HG03457 (cell line): ENCODE measurements around the gene PTPRD.
"Not testable (repeated sequence)": the region's sequence is repeated elsewhere in the genome, so short reads cannot be mapped to it uniquely, and the experiment has no call there.

Source experiments
- ATAC-seq: cut with Tn5 transposase; IDR thresholded peaks from one replicate; pipeline ENCODE4 v1.9.1; 2021; ENCODE audit warnings: moderate number of reproducible peaks; ENCODE audit not compliant: unreplicated experiment

PTPRD gene

GRCh38 chr9:9392755-9393154, 1220.0 kb downstream of the PTPRD start:
- ATAC-seq = no peak

GRCh38 chr9:9389904-9390303, 1222.9 kb downstream of the PTPRD start:
- ATAC-seq = no peak

GRCh38 chr9:9387511-9388115, 1225.2 kb downstream of the PTPRD start:
- ATAC-seq = no peak

- no peak for ATAC-seq
Measured at GRCh38 chr9:9362332-9362731, 1250.5 kb downstream of the PTPRD start.

GRCh38 chr9:9352877-9353481, 1259.8 kb downstream of the PTPRD start:
- ATAC-seq = no peak

- no peak for ATAC-seq
Measured at GRCh38 chr9:9341203-9341602, 1271.6 kb downstream of the PTPRD start.

GRCh38 chr9:9337129-9337528, 1275.7 kb downstream of the PTPRD start:
- no peak for ATAC-seq

GRCh38 chr9:9326749-9327148, 1286.1 kb downstream of the PTPRD start:
- no peak for ATAC-seq

- ATAC-seq = no peak
Measured at GRCh38 chr9:9319007-9319406, 1293.8 kb downstream of the PTPRD start.

- ATAC-seq = not testable (repeated sequence)
Measured at GRCh38 chr9:9310743-9311142, 1302.1 kb downstream of the PTPRD start.

GRCh38 chr9:9305600-9305999, 1307.2 kb downstream of the PTPRD start:
- ATAC-seq = no peak

GRCh38 chr9:9299134-9299533, 1313.7 kb downstream of the PTPRD start:
- ATAC-seq = no peak

GRCh38 chr9:9286001-9286400, 1326.8 kb downstream of the PTPRD start:
- ATAC-seq = no peak

- ATAC-seq = no peak
Measured at GRCh38 chr9:9284201-9284600, 1328.6 kb downstream of the PTPRD start.

- no peak for ATAC-seq
Measured at GRCh38 chr9:9283159-9283986, 1329.4 kb downstream of the PTPRD start.

GRCh38 chr9:9275601-9276000, 1337.2 kb downstream of the PTPRD start:
- ATAC-seq = no peak

GRCh38 chr9:9257999-9258498, 1354.8 kb downstream of the PTPRD start:
- ATAC-seq = no peak

GRCh38 chr9:9246726-9247125, 1366.1 kb downstream of the PTPRD start:
- ATAC-seq = no peak

- no peak for ATAC-seq
Measured at GRCh38 chr9:9231946-9232345, 1380.9 kb downstream of the PTPRD start.

- no peak for ATAC-seq
Measured at GRCh38 chr9:9229269-9229668, 1383.5 kb downstream of the PTPRD start.

- ATAC-seq = no peak
Measured at GRCh38 chr9:9223175-9223574, 1389.6 kb downstream of the PTPRD start.

GRCh38 chr9:9222730-9223129, 1390.1 kb downstream of the PTPRD start:
- no peak for ATAC-seq
